ENCODE measurements around the gene PNPLA7.

- no peak for TF ChIP-seq CTCF (IDR thresholded peaks at IDR 0.05)
- no peak for TF ChIP-seq ZBTB43 (CRISPR knock-in tag; IDR thresholded peaks at IDR 0.05)
- TF ChIP-seq ATF6 (CRISPR knock-in tag; IDR thresholded peaks at IDR 0.05), result no peak
- TF ChIP-seq CREB1 (CRISPR knock-in tag; IDR thresholded peaks at IDR 0.05), result no peak
- TF ChIP-seq SP1 (CRISPR knock-in tag; conservative IDR thresholded peaks at IDR 0.05), result no peak
- no peak for TF ChIP-seq GRHL2 (CRISPR knock-in tag; IDR thresholded peaks at IDR 0.05; ENCODE audit: insufficient replicate concordance, severe bottlenecking)
- no peak for TF ChIP-seq TCF7 (CRISPR knock-in tag; IDR thresholded peaks at IDR 0.05; ENCODE audit: low read depth)
- no peak for TF ChIP-seq FOXJ3 (CRISPR knock-in tag; IDR thresholded peaks at IDR 0.05; ENCODE audit: borderline replicate concordance)
- TF ChIP-seq CBFB (CRISPR knock-in tag; IDR thresholded peaks at IDR 0.05; ENCODE audit: low read depth), result no peak
Measured at GRCh38 chr9:137474271-137474670, 75.9 kb downstream of the PNPLA7 start.
